Esophagus muscularis mucosa (tissue), 4 donors: Measurements from ENCODE around the gene LINC00237. TPM values are rescaled to one million over a fixed set of nuclear protein-coding genes. Genes with fewer than 3 reads are reported as not detected.

Experiments used
- DNase-seq: peaks from one replicate; pipeline ENCODE4 v3.0.0-alpha.2; 2017; ENCODE audit errors: extremely low spot score
- H3K27ac ChIP-seq, 4 donors: fragments of 200-600 bp; sonication (generic); replicated peaks in 1 of 4; 1 replicate in 3 of 4; 2 replicates in 1 of 4; pipeline ENCODE4 v1.5.1; 2016 to 2019; ENCODE audit warnings: mild to moderate bottlenecking in 1 of 4
- H3K27me3 ChIP-seq, 4 donors: fragments of 200-600 bp; sonication (generic); one replicate each; pipeline versions ENCODE4 v1.5.1 to v1.6.0; 2016 to 2019
- H3K36me3 ChIP-seq, 4 donors: fragments of 200-600 bp; sonication (generic); one replicate each; pipeline ENCODE4 v1.5.1; 2016 to 2019
- H3K4me1 ChIP-seq, 4 donors: fragments of 200-600 bp; sonication (generic); one replicate each; pipeline ENCODE4 v1.5.1; 2016 to 2019
- H3K4me3 ChIP-seq, 4 donors: fragments of 200-600 bp; sonication (generic); 1 replicate in 2 of 4; 2 replicates in 2 of 4; pipeline ENCODE4 v1.5.1; 2016 to 2019; ENCODE audit warnings: mild to moderate bottlenecking in 4 of 4, moderate library complexity in 1 of 4
- H3K9me3 ChIP-seq, 4 donors: fragments of 200-600 bp; sonication (generic); 1 replicate in 3 of 4; 2 replicates in 1 of 4; pipeline ENCODE4 v1.5.1; 2016 to 2019
- EP300 ChIP-seq: sonication (generic); formaldehyde crosslinking; IDR thresholded peaks from one replicate; pipeline ENCODE4 v1.6.1; 2017; ENCODE audit warnings: antibody characterized with exemption
- POLR2A ChIP-seq: fragments of 450-650 bp; IDR thresholded peaks from one replicate; pipeline ENCODE4 v1.6.1; 2017; ENCODE audit warnings: antibody characterized with exemption, moderate library complexity, mild to moderate bottlenecking, low read depth
- POLR2AphosphoS5 ChIP-seq, 2 donors: sonication (generic); formaldehyde crosslinking; IDR thresholded peaks; one replicate each; pipeline ENCODE4 v1.6.1; 2017; ENCODE audit warnings: antibody characterized with exemption in 2 of 2
- WGBS: methylation state at CpG from one replicate; pipeline ENCODE4 v1.1.5; 2018; 5-methylcytosine and 5-hydroxymethylcytosine counted together
- intact Hi-C: fragments of 100-400 bp; cut with DNase I; formaldehyde crosslinking; loops from one replicate; pipeline ENCODE4 v1.15.1; 2023
- total RNA-seq, 4 donors: library from RNA; depleted of rRNA; stranded (reverse); fragments of >200 nt; gene quantifications; one replicate each; pipeline versions ENCODE4 v1.1.0 to v1.2.1, GENCODE V29; 2016
- TF ChIP-seq, protein P1 (sequence below), 3 experiments: fragments of 200-600 bp in 2 of 3; fragments of 450-650 bp in 1 of 3; sonication (generic) in 2 of 3; IDR thresholded peaks; one replicate each; pipeline ENCODE4 v1.5.1; 2017 to 2019; ENCODE audit warnings: antibody characterized with exemption in 3 of 3, mild to moderate bottlenecking in 2 of 3, moderate library complexity in 1 of 3

Gene LINC00237
- total RNA-seq, 4 donors from 2014 or later = not detected

- Histone ChIP-seq H3K4me3 (no peak overlapping the region), H3K4me1 (no peaks in the 10 kb centered on the region), H3K27ac (no peak overlapping the region), H3K27me3 (no peaks in the 10 kb centered on the region), H3K9me3 (no peaks in the 10 kb centered on the region), H3K36me3 (peaks cover 4 to 45% (median 22%) of the 10 kb centered on the region in 4 donors)
- intact Hi-C loops = no loop called here
- no peak for TF ChIP-seq EP300
- TF ChIP-seq POLR2A = no peak
- TF ChIP-seq POLR2AphosphoS5 (IDR thresholded peaks at IDR 0.05) = no peak
- TF ChIP-seq, protein P1, sequence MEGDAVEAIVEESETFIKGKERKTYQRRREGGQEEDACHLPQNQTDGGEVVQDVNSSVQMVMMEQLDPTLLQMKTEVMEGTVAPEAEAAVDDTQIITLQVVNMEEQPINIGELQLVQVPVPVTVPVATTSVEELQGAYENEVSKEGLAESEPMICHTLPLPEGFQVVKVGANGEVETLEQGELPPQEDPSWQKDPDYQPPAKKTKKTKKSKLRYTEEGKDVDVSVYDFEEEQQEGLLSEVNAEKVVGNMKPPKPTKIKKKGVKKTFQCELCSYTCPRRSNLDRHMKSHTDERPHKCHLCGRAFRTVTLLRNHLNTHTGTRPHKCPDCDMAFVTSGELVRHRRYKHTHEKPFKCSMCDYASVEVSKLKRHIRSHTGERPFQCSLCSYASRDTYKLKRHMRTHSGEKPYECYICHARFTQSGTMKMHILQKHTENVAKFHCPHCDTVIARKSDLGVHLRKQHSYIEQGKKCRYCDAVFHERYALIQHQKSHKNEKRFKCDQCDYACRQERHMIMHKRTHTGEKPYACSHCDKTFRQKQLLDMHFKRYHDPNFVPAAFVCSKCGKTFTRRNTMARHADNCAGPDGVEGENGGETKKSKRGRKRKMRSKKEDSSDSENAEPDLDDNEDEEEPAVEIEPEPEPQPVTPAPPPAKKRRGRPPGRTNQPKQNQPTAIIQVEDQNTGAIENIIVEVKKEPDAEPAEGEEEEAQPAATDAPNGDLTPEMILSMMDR (IDR thresholded peaks at IDR 0.05) = no peak
- WGBS = 87% methylated on average over 5 of the region's 5 CpGs
- DNase-seq = no peak
Measured at GRCh38 chr20:21141825-21142224, 35.7 kb upstream of the LINC00237 start.

- intact Hi-C loops = no loop called here
- no peak for DNase-seq
- Histone ChIP-seq H3K36me3 (peaks cover 4 to 40% (median 23%) of the 10 kb centered on the region in 4 donors), H3K27me3 (no peaks in the 10 kb centered on the region), H3K9me3 (no peaks in the 10 kb centered on the region), H3K4me3 (no peak overlapping the region), H3K4me1 (no peaks in the 10 kb centered on the region), H3K27ac (no peak overlapping the region)
- TF ChIP-seq POLR2AphosphoS5 (IDR thresholded peaks at IDR 0.05) (no peak), POLR2A (no peak), EP300 (no peak)
- TF ChIP-seq, protein P1 (IDR thresholded peaks at IDR 0.05) = no peak
- WGBS = 59% methylated on average over 3 of the region's 3 CpGs
Measured at GRCh38 chr20:21139881-21140566, 33.9 kb upstream of the LINC00237 start.

DNA sequence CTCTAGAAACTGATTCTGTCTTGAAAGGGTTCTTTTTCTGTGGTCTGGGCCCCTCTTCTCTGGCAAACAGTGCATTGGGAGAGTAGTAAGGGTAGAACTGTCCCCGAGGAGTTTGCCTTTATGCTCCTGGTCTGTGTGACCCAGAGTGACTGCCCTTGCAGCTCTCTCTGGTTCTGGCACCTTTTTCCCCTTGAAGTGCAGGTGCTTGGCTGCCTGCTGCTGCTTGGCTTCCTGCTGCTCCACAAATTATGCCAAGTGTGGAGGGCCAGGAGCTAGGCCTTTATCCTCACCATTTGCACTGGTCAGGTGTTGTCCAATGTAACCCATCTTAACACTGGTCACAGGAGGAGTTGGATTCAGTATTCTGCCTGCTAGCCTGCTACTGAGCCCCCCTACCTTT is 30.9 kb upstream of the LINC00237 start:
- Histone ChIP-seq H3K36me3 (peaks cover 4 to 61% (median 26%) of the 10 kb centered on the region in 4 donors), H3K27me3 (no peaks in the 10 kb centered on the region), H3K4me1 (peaks cover 0 to 6% (median 2%) of the 10 kb centered on the region in 4 donors), H3K27ac (no peak overlapping the region), H3K4me3 (no peak overlapping the region), H3K9me3 (no peaks in the 10 kb centered on the region)
- TF ChIP-seq, protein P1 (IDR thresholded peaks at IDR 0.05) = no peak
- TF ChIP-seq EP300 (no peak), POLR2AphosphoS5 (IDR thresholded peaks at IDR 0.05) (no peak), POLR2A (no peak)
- intact Hi-C loops = no loop called here
- WGBS = 93% methylated on average over 1 of the region's 1 CpG
- no peak for DNase-seq

DNA sequence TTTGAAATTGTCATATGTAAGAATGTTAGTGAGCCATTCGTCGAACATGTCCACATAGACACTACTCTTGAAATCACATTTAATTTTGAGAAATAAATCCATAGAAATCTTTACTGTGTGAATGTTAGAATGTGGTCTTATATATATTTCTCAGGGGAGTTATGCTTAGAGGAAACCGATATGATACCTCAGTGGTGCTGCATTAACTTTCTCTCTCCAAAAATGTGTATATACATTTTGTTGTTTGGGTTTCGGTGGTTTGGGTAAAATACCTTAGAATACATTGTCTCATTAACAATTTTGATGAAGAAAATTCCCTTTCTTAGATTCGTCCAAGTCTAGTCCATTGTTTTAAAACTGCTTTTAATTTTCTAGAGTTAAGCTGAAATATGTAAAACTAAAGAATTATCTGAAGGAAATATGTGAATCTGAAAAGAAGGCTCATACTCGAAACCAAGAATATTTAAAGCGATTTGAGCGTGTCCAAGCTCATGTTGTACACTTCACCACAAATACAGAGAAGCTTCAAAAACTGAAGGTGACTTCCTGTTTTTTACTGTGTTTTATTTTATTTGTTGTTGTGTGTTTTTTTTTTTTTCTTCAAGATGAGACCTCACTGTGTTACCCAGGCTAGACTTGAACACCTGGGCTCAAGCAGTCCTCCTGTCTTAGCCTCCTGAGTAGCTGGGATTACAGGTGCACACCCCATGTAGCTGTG is 30.0 kb upstream of the LINC00237 start:
- TF ChIP-seq EP300 = no peak
- no peak for TF ChIP-seq POLR2A
- no peak for TF ChIP-seq POLR2AphosphoS5 (IDR thresholded peaks at IDR 0.05)
- TF ChIP-seq, protein P1 (IDR thresholded peaks at IDR 0.05) = no peak
- intact Hi-C loops = no loop called here
- Histone ChIP-seq H3K27ac (no peak overlapping the region), H3K27me3 (no peaks in the 10 kb centered on the region), H3K4me1 (peaks cover 0 to 6% (median 2%) of the 10 kb centered on the region in 4 donors), H3K9me3 (no peaks in the 10 kb centered on the region), H3K36me3 (peaks cover 4 to 63% (median 22%) of the 10 kb centered on the region in 4 donors), H3K4me3 (no peak overlapping the region)
- no peak for DNase-seq
- 94% methylated on average over 8 of the region's 8 CpGs for WGBS
